HG03095 (cell line): ENCODE results near the gene RNASE9.
"Not testable (repeated sequence)": the region's sequence is repeated elsewhere in the genome, so short reads cannot be mapped to it uniquely, and the experiment has no call there.

Source experiments
- ATAC-seq: cut with Tn5 transposase; IDR thresholded peaks from one replicate; pipeline ENCODE4 v1.9.1; 2021; ENCODE audit warnings: moderate library complexity; ENCODE audit not compliant: unreplicated experiment

Gene RNASE9

DNA sequence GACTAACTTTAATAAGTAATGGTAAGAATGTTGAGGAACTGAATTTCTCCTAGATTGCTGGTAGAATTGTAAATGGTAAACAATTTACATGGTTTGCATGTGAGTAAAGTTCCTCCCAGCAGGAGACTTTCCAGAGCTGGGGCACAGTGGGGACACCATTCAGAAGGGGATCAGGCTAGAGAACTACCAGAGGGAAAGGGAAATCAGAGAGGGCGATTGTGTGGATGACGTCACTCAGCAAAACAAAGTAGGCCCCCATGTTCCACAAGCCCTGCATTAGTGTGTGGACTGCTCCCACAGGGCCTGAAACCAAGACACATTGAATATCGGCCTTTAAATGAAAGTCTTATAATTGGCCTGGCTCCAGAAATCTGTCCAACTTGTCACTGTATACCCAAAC, 17.5 kb upstream of the RNASE9 start:
- ATAC-seq = no peak

DNA sequence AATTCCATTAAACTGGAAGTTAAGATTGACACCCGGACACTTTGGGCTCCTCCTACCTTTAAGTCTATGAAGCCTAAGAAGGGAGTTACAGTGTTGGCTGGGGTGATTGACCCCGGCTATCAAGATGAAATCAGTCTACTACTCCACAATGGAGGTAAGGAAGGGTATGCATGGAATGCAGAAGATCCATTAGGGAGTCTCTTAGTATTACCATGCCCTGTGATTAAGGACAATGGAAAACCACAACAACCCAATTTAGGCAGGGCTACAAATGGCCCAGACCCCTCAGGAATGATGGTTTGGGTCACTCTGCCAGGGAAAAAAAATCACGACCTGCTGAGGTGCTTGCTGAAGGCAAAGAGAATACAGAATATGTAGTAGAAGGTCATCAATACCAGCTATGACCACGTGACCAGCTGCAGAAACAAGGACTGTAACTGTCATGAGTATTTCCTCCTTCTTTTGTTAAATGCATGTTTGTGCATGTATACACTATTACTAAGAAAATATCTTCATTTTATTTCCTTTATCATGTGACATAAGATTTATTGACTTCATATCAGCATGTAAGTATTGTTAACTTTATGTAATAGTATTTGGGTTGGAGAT, 11.6 kb upstream of the RNASE9 start:
- not testable (repeated sequence) for ATAC-seq

- not testable (repeated sequence) for ATAC-seq
Observed at GRCh38 chr14:20570720-20571119, 9.9 kb upstream of the RNASE9 start.

GRCh38 chr14:20569865-20570264, 9.0 kb upstream of the RNASE9 start:
- ATAC-seq = not testable (repeated sequence)

- no peak for ATAC-seq
Observed at GRCh38 chr14:20569066-20569465, 8.2 kb upstream of the RNASE9 start.

DNA sequence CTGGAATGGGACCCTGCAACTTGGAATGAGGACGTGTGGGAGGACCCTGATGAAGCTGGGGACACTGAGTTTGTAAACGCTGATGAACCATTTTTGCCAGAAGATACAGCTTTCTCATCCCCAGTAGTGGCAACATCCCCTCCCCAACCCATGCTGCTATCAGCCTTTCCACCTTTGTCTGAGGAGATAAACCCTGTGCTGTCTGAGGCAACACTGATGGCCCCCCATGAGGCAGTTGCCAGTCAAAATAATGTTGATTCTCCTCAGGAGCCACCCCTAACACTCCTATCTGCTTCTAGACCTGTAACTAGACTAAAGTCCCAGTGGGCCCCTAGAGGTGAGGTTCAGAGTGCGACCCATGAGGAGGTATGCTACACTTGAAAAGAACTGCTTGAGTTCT, 7.5 kb upstream of the RNASE9 start:
- no peak for ATAC-seq

- not testable (repeated sequence) for ATAC-seq
Observed at GRCh38 chr14:20567199-20567598, 6.4 kb upstream of the RNASE9 start.

DNA sequence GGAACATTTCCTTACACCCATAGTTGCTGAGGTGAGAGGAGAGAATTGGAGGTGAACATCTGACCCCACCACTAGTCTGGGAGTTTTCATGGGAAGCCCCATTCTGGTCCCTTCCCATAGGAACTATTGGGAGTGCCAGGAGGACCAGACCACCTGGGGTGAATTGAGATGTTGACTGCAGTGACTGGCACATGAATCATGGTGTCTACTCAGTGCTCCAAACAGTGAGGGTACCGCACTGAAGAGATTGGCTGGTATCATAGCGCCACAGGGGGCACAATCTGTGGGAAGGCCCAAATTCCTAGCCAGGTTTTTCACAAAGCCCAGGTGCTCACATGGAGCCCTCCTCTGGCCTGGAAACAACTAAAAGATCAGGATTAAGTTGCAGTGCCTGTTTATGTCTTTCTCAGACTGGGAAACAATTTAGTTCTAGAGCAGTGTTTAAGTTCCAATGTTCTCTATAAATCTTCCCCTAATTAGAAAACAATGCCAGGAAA, 3.7 kb upstream of the RNASE9 start:
- no peak for ATAC-seq

DNA sequence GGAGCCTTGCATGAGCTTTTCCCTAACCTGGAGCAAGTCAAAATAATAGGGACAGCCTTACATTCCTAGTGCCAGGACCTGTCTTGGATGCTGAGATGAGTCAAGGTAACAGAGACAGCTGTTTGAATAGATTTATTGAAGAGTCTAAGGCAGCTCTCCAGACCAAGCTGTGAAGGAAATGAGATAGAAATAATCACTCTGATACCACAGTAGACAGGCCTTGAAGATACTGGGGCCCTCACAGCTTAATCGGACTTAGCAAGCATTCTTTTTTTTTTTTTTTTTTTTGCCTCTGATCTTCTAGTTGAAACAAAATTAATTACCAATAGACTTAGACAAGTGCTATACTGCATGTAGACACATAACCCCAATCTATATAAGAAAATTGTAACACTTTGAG, 3.1 kb upstream of the RNASE9 start:
- ATAC-seq = no peak

- ATAC-seq = no peak
Observed at GRCh38 chr14:20559461-20559904, 1.4 kb downstream of the RNASE9 start.

DNA sequence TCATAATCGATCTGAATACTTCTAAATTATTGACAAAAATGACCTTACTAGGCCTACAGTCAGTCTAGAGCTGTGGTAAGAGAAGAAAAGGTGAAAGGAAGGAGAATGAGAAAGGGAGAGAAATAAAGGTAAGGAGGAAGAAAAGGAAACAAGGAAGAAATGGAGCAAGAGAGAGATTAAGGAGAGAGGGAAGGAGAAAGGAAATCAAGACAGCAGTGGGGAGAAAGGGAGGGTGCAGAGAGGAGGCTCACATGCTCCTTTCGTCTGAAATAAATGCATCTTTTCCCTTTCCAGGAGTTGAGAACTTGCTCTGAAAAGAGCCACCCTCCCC, 3.7 kb downstream of the RNASE9 start:
- ATAC-seq = no peak

GRCh38 chr14:20556500-20557211, 4.2 kb downstream of the RNASE9 start:
- no peak for ATAC-seq

GRCh38 chr14:20555845-20556244, 5.0 kb downstream of the RNASE9 start:
- no peak for ATAC-seq

GRCh38 chr14:20553024-20553423, 7.8 kb downstream of the RNASE9 start:
- no peak for ATAC-seq

GRCh38 chr14:20551606-20552005, 9.2 kb downstream of the RNASE9 start:
- ATAC-seq = no peak

DNA sequence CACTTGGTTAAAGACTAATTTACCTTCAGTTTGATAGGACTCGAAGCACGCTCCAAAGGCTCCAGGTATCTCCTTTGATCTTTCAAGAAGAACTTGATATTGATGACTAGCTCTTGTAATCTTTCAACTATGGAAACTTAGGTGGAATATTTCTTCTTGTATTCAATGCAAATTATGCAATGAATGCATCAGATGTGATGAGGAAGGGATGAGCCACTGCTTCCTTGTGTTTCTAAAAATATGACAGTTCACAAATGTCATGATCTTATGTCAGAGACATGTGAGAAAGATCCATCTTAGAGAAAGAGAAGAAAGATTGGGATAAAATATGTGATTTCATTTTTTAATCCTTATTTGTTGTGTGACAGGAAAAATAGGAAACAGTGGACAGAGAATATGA, 9.9 kb downstream of the RNASE9 start:
- ATAC-seq = no peak

GRCh38 chr14:20548414-20549158, 12.3 kb downstream of the RNASE9 start:
- ATAC-seq = no peak

DNA sequence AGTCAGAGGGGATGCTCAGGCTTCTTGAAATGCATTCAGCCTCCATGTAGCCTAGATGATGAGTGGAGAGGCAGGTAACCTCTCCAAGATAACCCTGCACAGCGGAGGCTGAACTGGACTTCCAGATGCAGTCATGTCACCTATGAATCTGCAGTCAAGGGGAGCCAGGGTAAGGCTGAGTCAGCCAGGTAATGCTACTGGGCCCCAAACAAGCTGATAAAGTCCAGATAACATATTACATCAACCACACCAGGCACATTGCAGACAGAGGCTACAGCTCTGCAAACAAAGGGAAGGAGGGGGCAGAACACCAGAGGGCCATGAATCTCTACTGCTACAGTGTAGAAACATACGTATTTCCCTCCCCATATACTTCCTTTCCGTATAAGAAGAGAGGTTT, 14.0 kb downstream of the RNASE9 start:
- ATAC-seq = no peak

GRCh38 chr14:20539906-20540305, 20.9 kb downstream of the RNASE9 start:
- no peak for ATAC-seq

DNA sequence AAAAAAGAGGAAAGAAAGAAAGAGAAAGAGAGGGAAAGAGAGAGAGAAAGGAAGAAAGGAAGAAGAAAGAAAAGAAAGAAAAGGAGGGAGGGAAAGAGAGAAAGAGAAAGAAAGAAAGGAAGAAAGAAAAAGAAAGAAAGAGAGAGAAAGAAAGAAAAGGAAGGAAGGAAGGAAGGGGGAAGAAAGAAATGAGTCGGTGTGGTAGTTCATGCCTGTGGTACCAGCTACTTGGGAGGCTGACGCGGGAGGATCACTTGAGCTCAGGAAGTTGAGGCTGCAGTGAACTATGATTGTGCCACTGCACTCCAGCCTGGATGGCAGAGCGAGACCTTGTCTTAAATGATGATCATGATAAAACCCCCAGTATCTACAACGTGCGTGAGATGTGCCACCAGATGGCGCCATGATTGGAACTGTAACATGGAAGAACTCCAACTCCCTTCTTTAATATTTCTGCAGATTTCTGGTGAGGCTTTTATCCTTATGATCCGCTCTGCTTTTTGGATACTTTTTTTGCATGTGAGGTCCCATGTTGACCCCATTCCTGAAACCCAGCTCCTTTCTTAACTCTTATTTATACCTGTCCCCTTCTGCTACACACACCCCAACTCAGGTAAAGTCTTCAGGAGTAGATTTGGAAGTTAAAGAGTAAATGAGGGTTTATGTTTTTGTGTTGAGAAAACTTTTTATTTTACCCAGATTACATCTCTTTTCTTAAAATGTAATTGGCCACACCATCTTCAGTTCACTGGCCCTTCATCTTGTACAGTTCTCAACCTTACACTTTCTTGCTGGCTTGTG, 29.9 kb downstream of the RNASE9 start:
- ATAC-seq = no peak

DNA sequence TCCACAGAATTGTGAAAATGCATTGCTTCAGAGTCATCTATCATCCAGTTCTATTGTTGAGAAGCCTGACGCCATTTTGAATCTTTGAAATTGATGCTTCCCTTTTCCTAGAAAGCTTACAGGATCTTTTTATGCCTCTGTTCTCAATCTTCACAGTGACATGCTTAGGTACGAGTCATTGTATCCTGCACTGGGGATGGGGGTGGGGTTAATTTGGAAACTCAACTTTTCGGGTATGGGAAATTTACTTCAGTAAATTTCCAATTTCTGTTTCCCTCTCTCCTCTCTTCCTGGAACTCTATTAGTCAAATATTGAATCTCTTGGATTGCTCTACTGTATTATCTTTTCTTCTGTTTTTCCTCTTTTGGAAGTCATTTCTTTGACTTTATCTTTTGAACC, 31.0 kb downstream of the RNASE9 start:
- ATAC-seq = no peak
